ENCODE measurements around the gene MIDN.
A peak's percentile ranks its signal among the peaks of the same experiment; 100 is the strongest.

MIDN gene

GRCh38 chr19:1210227-1210538, 38.2 kb upstream of the MIDN start:
- peaks cover 34% of the 10 kb centered on the region for H3K4me1 ChIP-seq (ENCODE audit: insufficient read depth, low read length, poor library complexity, severe bottlenecking)
- peaks cover 74% of the 10 kb centered on the region for H4K20me1 ChIP-seq (ENCODE audit: insufficient read depth, low read length, poor library complexity, severe bottlenecking)

GRCh38 chr19:1211494-1212234, 36.7 kb upstream of the MIDN start:
- H3K9ac ChIP-seq (ENCODE audit: low read depth, low read length, poor library complexity, severe bottlenecking) = no peak overlapping the region
- TF ChIP-seq CTCF (conservative IDR thresholded peaks at IDR 0.05; ENCODE audit: low read length) = no peak
- no peak for TF ChIP-seq EZH2phosphoT487 (IDR thresholded peaks at IDR 0.05; ENCODE audit: borderline replicate concordance)
- H3K27me3 ChIP-seq (ENCODE audit: insufficient read depth, low read length, poor library complexity, severe bottlenecking) = no peaks in the 10 kb centered on the region
- no peak overlapping the region for H3K4me3 ChIP-seq (ENCODE audit: low read length, poor library complexity, severe bottlenecking)
- H3K4me2 ChIP-seq (ENCODE audit: low read depth, low read length, poor library complexity, severe bottlenecking) = peak overlapping the region; percentile 54
- H4K20me1 ChIP-seq (ENCODE audit: insufficient read depth, low read length, poor library complexity, severe bottlenecking) = peaks cover 70% of the 10 kb centered on the region
- H3K9me3 ChIP-seq (ENCODE audit: insufficient read depth, low read depth, low read length) = no peaks in the 10 kb centered on the region
- no peaks in the 10 kb centered on the region for H3K9me2 ChIP-seq (replicated peaks; ENCODE audit: low read depth, low read length)
- no peak overlapping the region for H2AFZ ChIP-seq (ENCODE audit: low read length)
- no peaks in the 10 kb centered on the region; the same call in 1 of the 2 replicates for H3K36me3 ChIP-seq (ENCODE audit: insufficient read depth, low read length)
- no peaks in the 10 kb centered on the region for H3F3A ChIP-seq (ENCODE audit: low read depth)
- H3K4me1 ChIP-seq (ENCODE audit: insufficient read depth, low read length, poor library complexity, severe bottlenecking) = peaks cover 34% of the 10 kb centered on the region
- peaks cover 98% of the 10 kb centered on the region for H3K79me2 ChIP-seq (ENCODE audit: insufficient read depth, low read length)

More at GRCh38 chr19:1210227-1210538, 38.2 kb upstream of the MIDN start:
- peak overlapping the region; percentile 61 for H3K4me3 ChIP-seq (ENCODE audit: low read length, poor library complexity, severe bottlenecking)
- TF ChIP-seq CTCF (conservative IDR thresholded peaks at IDR 0.05; ENCODE audit: low read length) = no peak
- TF ChIP-seq EZH2phosphoT487 (IDR thresholded peaks at IDR 0.05; ENCODE audit: borderline replicate concordance) = no peak
- H3F3A ChIP-seq (ENCODE audit: low read depth) = no peaks in the 10 kb centered on the region
- H3K9me2 ChIP-seq (replicated peaks; ENCODE audit: low read depth, low read length) = no peaks in the 10 kb centered on the region
- peaks cover 91% of the 10 kb centered on the region for H3K79me2 ChIP-seq (ENCODE audit: insufficient read depth, low read length)
- H3K36me3 ChIP-seq (ENCODE audit: insufficient read depth, low read length) = no peaks in the 10 kb centered on the region; the same call in 1 of the 2 replicates
- H2AFZ ChIP-seq (ENCODE audit: low read length) = no peak overlapping the region
- no peaks in the 10 kb centered on the region for H3K9me3 ChIP-seq (ENCODE audit: insufficient read depth, low read depth, low read length)
- peak overlapping the region; percentile 60 for H3K9ac ChIP-seq (ENCODE audit: low read depth, low read length, poor library complexity, severe bottlenecking)
- no peaks in the 10 kb centered on the region for H3K27me3 ChIP-seq (ENCODE audit: insufficient read depth, low read length, poor library complexity, severe bottlenecking)
- peak overlapping the region; percentile 79 for H3K4me2 ChIP-seq (ENCODE audit: low read depth, low read length, poor library complexity, severe bottlenecking)

- H3K9me2 ChIP-seq (replicated peaks; ENCODE audit: low read depth, low read length) = no peaks in the 10 kb centered on the region
- H3K4me3 ChIP-seq (ENCODE audit: low read length, poor library complexity, severe bottlenecking) = peak overlapping the region; percentile 46
- H4K20me1 ChIP-seq (ENCODE audit: insufficient read depth, low read length, poor library complexity, severe bottlenecking) = peaks cover 62% of the 10 kb centered on the region
- peaks cover 98% of the 10 kb centered on the region for H3K79me2 ChIP-seq (ENCODE audit: insufficient read depth, low read length)
- TF ChIP-seq CTCF (conservative IDR thresholded peaks at IDR 0.05; ENCODE audit: low read length) (no peak), EZH2phosphoT487 (IDR thresholded peaks at IDR 0.05; ENCODE audit: borderline replicate concordance) (no peak)
- no peaks in the 10 kb centered on the region for H3K9me3 ChIP-seq (ENCODE audit: insufficient read depth, low read depth, low read length)
- H3K4me2 ChIP-seq (ENCODE audit: low read depth, low read length, poor library complexity, severe bottlenecking) = peak overlapping the region; percentile 53
- peak overlapping the region; percentile 56 for H3K9ac ChIP-seq (ENCODE audit: low read depth, low read length, poor library complexity, severe bottlenecking)
- no peaks in the 10 kb centered on the region for H3F3A ChIP-seq (ENCODE audit: low read depth)
- H3K36me3 ChIP-seq (ENCODE audit: insufficient read depth, low read length) = no peaks in the 10 kb centered on the region; the same call in 1 of the 2 replicates
- H3K27me3 ChIP-seq (ENCODE audit: insufficient read depth, low read length, poor library complexity, severe bottlenecking) = no peaks in the 10 kb centered on the region
- peaks cover 34% of the 10 kb centered on the region for H3K4me1 ChIP-seq (ENCODE audit: insufficient read depth, low read length, poor library complexity, severe bottlenecking)
- no peak overlapping the region for H2AFZ ChIP-seq (ENCODE audit: low read length)
Measured at GRCh38 chr19:1213391-1214286, 34.7 kb upstream of the MIDN start.

All from Loucy (cell line).